ENCODE data around the gene MEIG1.
"Not testable (repeated sequence)": the region's sequence is repeated elsewhere in the genome, so short reads cannot be mapped to it uniquely, and the experiment has no call there.

The MEIG1 gene

DNA sequence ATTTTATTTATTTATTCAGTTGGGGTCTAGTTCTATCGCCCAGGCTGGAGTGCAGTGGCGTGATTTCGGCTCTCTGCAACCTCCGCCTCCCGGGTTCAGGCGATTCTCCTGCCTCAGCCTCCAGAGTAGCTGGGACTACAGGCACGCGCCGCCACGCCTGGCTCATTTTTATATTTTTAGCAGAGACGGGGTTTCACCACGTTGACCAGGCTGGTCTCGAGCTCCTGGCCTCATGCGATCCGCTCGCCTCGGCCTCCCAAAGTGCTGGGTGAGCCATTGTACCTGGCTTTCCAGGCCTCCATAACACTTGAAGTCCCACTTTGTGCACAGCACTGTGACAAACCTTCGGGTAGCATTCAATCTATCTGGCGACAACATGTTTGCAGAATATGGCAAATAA, 4.3 kb upstream of the MEIG1 start:
- DNase-seq (ENCODE audit: low read depth in 2 of 2): no peak

DNA sequence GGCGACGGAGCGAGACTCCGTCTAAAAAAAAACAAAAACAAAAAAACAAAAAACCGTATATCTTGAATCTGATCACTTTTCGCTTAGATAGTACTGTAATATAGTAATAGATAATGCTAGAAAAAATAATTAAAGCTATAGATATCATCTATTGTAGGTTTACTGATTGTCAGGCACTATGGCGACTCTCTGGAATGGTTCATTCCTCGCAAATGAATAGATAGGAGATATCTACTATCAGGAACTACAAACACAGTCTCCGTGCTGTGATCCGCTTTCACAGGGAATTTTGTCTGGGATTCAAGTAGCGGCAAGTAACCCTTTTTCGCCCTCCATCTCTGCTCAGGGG, 342 bp upstream of the MEIG1 start:
- DNase-seq (ENCODE audit: low read depth in 2 of 2): no peak

- DNase-seq (ENCODE audit: low read depth in 2 of 2): no peak
Measured at GRCh38 chr10:14967897-14968296, 8.7 kb downstream of the MEIG1 start.

DNA sequence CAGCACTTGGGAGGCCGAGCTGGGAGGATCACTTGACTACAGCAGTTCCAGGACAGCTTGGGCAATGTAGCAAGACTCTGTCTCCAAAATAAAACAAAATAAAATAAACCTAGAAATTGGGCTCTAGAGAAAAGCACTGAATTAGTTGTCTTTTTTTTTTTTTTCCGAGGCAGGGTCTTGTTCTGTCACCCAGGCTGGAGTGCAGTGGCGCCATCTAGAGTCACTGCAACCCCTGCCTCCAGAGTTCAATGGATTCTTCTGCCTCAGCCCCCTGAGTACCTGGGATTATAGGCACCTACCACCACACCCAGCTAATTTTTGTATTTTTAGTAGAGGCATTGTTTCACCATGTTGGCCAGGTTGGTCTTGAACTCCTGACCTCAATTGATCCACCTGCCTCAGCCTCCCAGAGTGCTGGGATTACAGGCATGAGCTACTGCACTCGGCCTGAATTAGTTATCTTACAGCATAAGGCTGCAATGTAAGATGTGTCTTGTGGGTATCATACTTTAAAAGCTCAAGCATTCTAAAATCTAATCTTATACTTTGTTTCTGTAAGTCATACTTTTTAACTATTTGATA, 12.8 kb downstream of the MEIG1 start:
- DNase-seq (ENCODE audit: low read depth in 2 of 2): peak in 1 of 2 donors; percentile 23

DNA sequence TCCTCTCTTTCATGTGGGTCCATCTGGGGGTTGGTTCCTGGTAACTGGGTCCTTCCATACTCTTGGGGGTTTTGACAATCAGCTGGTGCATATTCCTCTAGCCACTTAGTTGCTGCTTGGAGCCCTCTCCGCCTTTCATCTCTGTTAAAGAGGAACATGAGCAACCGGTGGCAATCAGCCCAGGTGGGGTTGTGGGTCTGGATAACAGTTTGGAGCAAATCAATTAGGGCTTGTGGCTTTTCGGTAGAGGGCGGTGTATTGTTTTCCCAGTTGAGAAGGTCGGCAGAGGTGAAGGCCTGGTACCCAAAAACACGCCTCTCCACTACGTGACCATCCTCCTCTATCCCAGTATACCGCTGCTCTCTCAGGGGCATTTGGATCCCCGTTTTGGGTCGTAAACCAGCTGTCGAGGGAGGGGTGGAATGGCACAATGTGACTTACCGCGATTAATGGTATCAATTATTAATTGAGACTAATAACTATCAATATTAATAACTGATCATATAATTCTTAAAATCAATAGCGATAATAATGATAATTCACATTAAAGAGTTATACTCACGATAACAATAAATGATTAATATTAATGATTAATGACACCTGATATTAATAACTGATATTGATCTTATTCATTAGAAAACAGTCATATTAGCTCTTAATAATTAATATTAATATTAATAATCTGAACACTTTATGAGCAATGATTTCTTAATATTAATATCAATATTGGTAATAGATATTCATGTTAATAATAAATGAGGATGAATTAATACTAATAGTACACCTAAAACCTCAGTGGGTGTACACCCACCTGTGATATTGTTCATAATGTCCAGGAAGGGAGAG, 15.2 kb downstream of the MEIG1 start:
- DNase-seq (ENCODE audit: low read depth in 2 of 2): not testable (repeated sequence)

- DNase-seq (ENCODE audit: low read depth in 2 of 2): no peak
Measured at GRCh38 chr10:14975672-14976273, 16.6 kb downstream of the MEIG1 start.

DNA sequence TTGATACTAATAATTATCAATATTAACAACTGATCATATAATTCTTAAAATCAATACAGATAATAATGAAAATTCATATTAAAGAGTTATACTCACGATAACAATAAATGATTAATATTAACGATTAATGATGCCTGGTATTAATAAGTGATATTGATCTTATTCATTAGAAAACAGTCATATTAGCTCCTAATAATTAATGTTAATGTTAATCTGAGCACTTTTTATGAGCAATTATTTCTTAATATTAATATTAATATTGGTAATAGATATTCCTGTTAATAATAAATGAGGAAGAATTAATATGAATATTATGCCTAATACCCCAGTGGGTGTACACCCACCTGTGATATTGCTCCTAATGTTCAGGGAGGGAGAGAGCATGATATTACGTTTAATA, 23.6 kb downstream of the MEIG1 start:
- no peak for DNase-seq (ENCODE audit: low read depth in 2 of 2)

- DNase-seq (ENCODE audit: low read depth in 2 of 2): not testable (repeated sequence)
Measured at GRCh38 chr10:14989552-14989951, 30.4 kb downstream of the MEIG1 start.

DNA sequence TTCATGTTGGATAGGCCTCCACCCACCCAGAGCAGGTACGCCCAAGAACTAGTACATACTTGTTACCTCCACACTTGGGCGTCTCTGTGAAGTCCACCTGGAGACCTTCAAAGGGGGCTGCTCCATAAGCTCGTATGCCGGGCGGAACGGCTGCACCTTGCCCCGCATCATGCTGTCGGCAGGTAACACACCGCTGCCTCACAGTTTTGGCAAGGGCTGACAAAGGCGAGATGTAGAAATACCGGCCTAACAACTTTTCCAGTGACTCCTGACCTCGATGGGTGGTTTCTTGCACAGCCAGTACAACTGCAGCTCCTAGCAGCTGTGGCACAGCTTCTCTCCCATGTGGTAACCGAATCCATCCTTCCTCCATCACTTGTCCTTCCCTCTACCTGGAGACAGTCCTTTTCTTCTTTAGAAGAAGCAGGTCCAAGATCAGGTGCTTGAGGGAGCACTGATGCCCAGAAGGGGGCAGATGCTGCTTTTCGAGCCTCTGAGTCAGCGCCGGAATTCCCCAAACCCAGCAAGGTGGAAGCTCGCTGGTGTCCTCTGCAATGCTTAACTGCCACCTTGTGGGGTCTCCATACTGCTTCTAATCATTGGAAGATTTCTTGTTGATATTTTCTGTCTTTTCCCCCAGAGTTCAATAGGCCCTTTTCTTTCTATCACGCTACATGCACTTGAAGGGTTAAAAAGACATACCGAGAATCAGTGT, 32.0 kb downstream of the MEIG1 start:
- peak; percentile 40 to 53 for DNase-seq (ENCODE audit: low read depth in 2 of 2)

DNA sequence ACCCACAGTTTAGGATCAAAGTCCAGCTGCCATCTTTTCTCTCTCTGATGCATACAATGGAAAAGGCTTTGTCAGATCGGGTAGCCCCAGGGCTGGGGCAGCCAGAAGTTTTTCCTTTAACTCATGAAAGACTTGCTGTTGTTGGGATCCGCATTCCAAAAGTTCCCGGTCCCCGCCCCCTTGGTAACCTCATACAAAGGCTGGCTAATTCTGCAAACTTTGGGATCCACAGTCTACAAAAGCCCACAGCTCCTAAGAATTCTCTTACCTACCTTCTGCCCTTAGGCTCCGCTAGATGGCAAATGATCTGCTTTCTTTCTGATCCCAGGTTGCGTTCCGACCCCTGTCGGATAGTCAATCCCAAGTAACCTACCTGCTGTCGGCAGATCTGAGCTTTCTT, 33.1 kb downstream of the MEIG1 start:
- not testable (repeated sequence) for DNase-seq (ENCODE audit: low read depth in 2 of 2)

- DNase-seq (ENCODE audit: low read depth in 2 of 2): not testable (repeated sequence)
Measured at GRCh38 chr10:14993500-14994455, 34.6 kb downstream of the MEIG1 start.

GRCh38 chr10:14995964-14996565, 36.9 kb downstream of the MEIG1 start:
- no peak for DNase-seq (ENCODE audit: low read depth in 2 of 2)

DNA sequence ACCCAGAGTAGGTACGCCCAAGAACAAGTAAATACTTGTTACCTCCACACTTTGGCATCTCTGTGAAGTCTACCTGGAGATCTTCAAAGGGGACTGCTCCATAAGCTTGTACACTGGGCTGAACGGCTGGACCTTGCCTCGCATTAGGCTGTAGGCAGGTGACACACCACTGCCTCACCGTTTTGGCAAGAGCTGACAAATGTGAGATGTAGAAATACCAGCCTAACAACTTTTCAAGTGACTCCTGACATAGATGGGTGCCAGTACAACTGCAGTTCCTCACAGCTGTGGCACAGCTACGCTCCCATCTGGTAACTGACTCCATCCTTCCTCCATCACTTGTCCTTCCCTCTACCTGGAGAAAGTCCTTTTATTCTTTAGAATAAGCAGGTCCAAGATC, 54.3 kb downstream of the MEIG1 start:
- DNase-seq (ENCODE audit: low read depth in 2 of 2): not testable (repeated sequence)

DNA sequence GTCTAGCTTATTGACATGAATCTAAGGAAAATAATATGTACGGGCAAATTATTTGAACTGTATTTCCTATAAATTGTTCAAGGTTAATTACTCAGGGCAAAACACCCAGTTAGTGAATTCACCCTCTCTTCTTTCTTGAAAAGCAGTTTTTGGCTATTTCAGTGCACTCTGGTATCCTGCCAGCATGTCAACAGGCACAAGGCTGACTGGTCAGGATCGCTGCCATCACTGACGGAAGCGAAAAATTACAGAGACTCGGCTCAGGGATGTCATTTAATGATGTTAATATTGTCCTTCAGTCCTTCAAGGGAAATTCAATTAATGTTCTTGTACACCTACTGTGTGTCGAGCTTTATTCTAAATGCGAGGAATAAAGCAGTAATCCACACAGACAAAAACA, 56.3 kb downstream of the MEIG1 start:
- no peak for DNase-seq (ENCODE audit: low read depth in 2 of 2)

- DNase-seq (ENCODE audit: low read depth in 2 of 2): not testable (repeated sequence)
Measured at GRCh38 chr10:15020966-15021365, 61.8 kb downstream of the MEIG1 start.

Measured in stimulated activated CD4-positive, alpha-beta T cell treated with anti-CD3 and anti-CD28 coated beads, Interleukin-15, amount 100 ng/mL, for 48 hours (primary cell).